Stimulated activated CD4-positive, alpha-beta T cell treated with anti-CD3 and anti-CD28 coated beads, Interleukin-15, amount 100 ng/mL, for 1 hour (primary cell): Measurements from ENCODE around the gene PFKFB3.
A peak's percentile ranks its signal among the peaks of the same experiment; 100 is the strongest.
"Not testable (repeated sequence)": the region's sequence is repeated elsewhere in the genome, so short reads cannot be mapped to it uniquely, and the experiment has no call there.

Experiments used
- DNase-seq, 2 donors: peaks; one replicate each; pipeline ENCODE4 v3.0.0-alpha.2; 2020; ENCODE audit warnings: low read depth in 1 of 2, low spot score in 1 of 2

PFKFB3 gene

GRCh38 chr10:6177880-6178281 lies 24.9 kb upstream of the PFKFB3 start:
- DNase-seq = no peak

- no peak for DNase-seq
Measured at GRCh38 chr10:6178581-6178980, 24.2 kb upstream of the PFKFB3 start.

- DNase-seq = no peak
Measured at GRCh38 chr10:6179078-6179477, 23.7 kb upstream of the PFKFB3 start.

GRCh38 chr10:6180480-6181110 lies 22.1 kb upstream of the PFKFB3 start:
- no peak for DNase-seq

GRCh38 chr10:6181249-6181648 lies 21.5 kb upstream of the PFKFB3 start:
- DNase-seq = no peak

GRCh38 chr10:6182454-6183098 lies 20.2 kb upstream of the PFKFB3 start:
- no peak for DNase-seq

- no peak for DNase-seq
Measured at GRCh38 chr10:6185039-6185716, 17.6 kb upstream of the PFKFB3 start.

GRCh38 chr10:6186894-6187256 lies 15.9 kb upstream of the PFKFB3 start:
- DNase-seq = no peak

GRCh38 chr10:6187278-6187677 lies 15.5 kb upstream of the PFKFB3 start:
- no peak for DNase-seq

GRCh38 chr10:6190033-6190432 lies 12.7 kb upstream of the PFKFB3 start:
- DNase-seq = not testable (repeated sequence)

- DNase-seq = no peak
Measured at GRCh38 chr10:6191147-6191546, 11.6 kb upstream of the PFKFB3 start.

- DNase-seq = no peak
Measured at GRCh38 chr10:6191569-6191968, 11.2 kb upstream of the PFKFB3 start.

- not testable (repeated sequence) for DNase-seq
Measured at GRCh38 chr10:6193342-6193741, 9.4 kb upstream of the PFKFB3 start.

- DNase-seq = no peak
Measured at GRCh38 chr10:6194311-6194710, 8.4 kb upstream of the PFKFB3 start.

- no peak for DNase-seq
Measured at GRCh38 chr10:6195376-6195775, 7.4 kb upstream of the PFKFB3 start.

GRCh38 chr10:6195846-6196245 lies 6.9 kb upstream of the PFKFB3 start:
- no peak for DNase-seq

GRCh38 chr10:6196524-6196923 lies 6.2 kb upstream of the PFKFB3 start:
- DNase-seq = not testable (repeated sequence)

- no peak for DNase-seq
Measured at GRCh38 chr10:6197321-6197720, 5.4 kb upstream of the PFKFB3 start.

GRCh38 chr10:6198171-6198570 lies 4.6 kb upstream of the PFKFB3 start:
- no peak for DNase-seq

- no peak for DNase-seq
Measured at GRCh38 chr10:6199131-6199733, 3.5 kb upstream of the PFKFB3 start.

- DNase-seq = no peak
Measured at GRCh38 chr10:6200440-6200733, 2.3 kb upstream of the PFKFB3 start.

- DNase-seq = peak in 1 of 2 donors; percentile 27
Measured at GRCh38 chr10:6200734-6201515, 1.8 kb upstream of the PFKFB3 start.
